Esophagus squamous epithelium (tissue), 5 donors: ENCODE results near the gene IYD. TPM values are rescaled to one million over a fixed set of nuclear protein-coding genes. Genes with fewer than 3 reads are reported as not detected.

Experiments
- DNase-seq: peaks from one replicate; lab custom pipeline; 2025; lab: John Stamatoyannopoulos, UW
- H3K27ac ChIP-seq, 4 donors: fragments of 200-600 bp; sonication (generic); one replicate each; pipeline ENCODE4 v1.5.1; 2016 to 2019; ENCODE audit warnings: mild to moderate bottlenecking in 1 of 4
- H3K27me3 ChIP-seq, 4 donors: fragments of 200-600 bp; sonication (generic); 1 replicate in 3 of 4; 2 replicates in 1 of 4; pipeline versions ENCODE4 v1.5.1 to v1.6.0; 2017 to 2021; ENCODE audit warnings: antibody characterized with exemption in 1 of 4
- H3K36me3 ChIP-seq, 3 donors: fragments of 200-600 bp; sonication (generic); one replicate each; pipeline ENCODE4 v1.5.1; 2016 to 2019
- H3K4me1 ChIP-seq, 3 donors: fragments of 200-600 bp; sonication (generic); one replicate each; pipeline ENCODE4 v1.5.1; 2017 to 2019
- H3K4me3 ChIP-seq, 4 donors: fragments of 200-600 bp; sonication (generic); 1 replicate in 3 of 4; 2 replicates in 1 of 4; pipeline ENCODE4 v1.5.1; 2016 to 2019; ENCODE audit warnings: mild to moderate bottlenecking in 2 of 4, moderate library complexity in 1 of 4
- H3K9me3 ChIP-seq, 3 donors: fragments of 200-600 bp; sonication (generic); one replicate each; pipeline ENCODE4 v1.5.1; 2016 to 2019
- POLR2A ChIP-seq, 4 donors: fragments of 450-650 bp; IDR thresholded peaks; one replicate each; pipeline ENCODE4 v1.6.1; 2017; ENCODE audit warnings: antibody characterized with exemption in 4 of 4, mild to moderate bottlenecking in 4 of 4, moderate library complexity in 3 of 4
- WGBS, 2 donors: methylation state at CpG; one replicate each; pipeline ENCODE4 v1.1.5; 2018; 5-methylcytosine and 5-hydroxymethylcytosine counted together
- intact Hi-C: fragments of 100-400 bp; cut with DNase I; formaldehyde crosslinking; loops from one replicate; pipeline ENCODE4 v1.15.0; 2022
- total RNA-seq, 4 donors: library from RNA; depleted of rRNA; stranded (reverse); fragments of >200 nt; gene quantifications; one replicate each; pipeline ENCODE4 v1.1.0, GENCODE V29; 2016
- TF ChIP-seq, protein P1 (sequence below), 6 experiments: fragments of 450-650 bp in 4 of 6; fragments of 200-600 bp in 2 of 6; sonication (generic) in 2 of 6; IDR thresholded peaks; one replicate each; pipeline ENCODE4 v1.5.1; 2016 to 2019; ENCODE audit warnings: antibody characterized with exemption in 6 of 6, mild to moderate bottlenecking in 4 of 6, moderate library complexity in 4 of 6
- donor health status: DM: yes; HTN: yes; CAD: no.

IYD gene
- total RNA-seq, 4 donors from 2014 or later: not detected

DNA sequence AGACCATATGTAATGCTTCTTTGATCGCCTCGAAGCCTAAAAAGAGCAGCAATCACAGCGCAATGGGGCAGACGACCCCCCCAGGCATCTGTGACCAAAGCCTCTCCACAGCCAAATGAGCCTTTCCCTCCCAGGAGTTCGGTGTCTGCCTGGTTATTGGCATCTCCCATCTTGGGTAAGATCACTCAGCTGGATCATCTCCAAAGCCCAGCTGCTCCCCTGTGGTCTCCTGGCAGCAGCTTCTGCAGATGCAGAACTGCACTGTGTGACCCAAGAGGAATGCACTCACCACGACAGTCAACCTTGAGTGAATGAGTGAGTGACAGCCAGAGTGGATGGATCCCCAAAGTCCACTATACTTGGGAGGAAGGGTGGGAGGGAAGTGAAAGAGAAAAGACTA is 44.8 kb upstream of the IYD start:
- Histone ChIP-seq H3K27ac (no peak overlapping the region), H3K36me3 (no peaks in the 10 kb centered on the region), H3K27me3 (peaks cover 0 to 22% (median 0%) of the 10 kb centered on the region in 4 donors), H3K9me3 (no peaks in the 10 kb centered on the region), H3K4me3 (no peak overlapping the region), H3K4me1 (peaks cover 0 to 9% (median 0%) of the 10 kb centered on the region in 3 donors)
- no peak for DNase-seq
- no peak for TF ChIP-seq POLR2A (IDR thresholded peaks at IDR 0.05)
- TF ChIP-seq, protein P1, sequence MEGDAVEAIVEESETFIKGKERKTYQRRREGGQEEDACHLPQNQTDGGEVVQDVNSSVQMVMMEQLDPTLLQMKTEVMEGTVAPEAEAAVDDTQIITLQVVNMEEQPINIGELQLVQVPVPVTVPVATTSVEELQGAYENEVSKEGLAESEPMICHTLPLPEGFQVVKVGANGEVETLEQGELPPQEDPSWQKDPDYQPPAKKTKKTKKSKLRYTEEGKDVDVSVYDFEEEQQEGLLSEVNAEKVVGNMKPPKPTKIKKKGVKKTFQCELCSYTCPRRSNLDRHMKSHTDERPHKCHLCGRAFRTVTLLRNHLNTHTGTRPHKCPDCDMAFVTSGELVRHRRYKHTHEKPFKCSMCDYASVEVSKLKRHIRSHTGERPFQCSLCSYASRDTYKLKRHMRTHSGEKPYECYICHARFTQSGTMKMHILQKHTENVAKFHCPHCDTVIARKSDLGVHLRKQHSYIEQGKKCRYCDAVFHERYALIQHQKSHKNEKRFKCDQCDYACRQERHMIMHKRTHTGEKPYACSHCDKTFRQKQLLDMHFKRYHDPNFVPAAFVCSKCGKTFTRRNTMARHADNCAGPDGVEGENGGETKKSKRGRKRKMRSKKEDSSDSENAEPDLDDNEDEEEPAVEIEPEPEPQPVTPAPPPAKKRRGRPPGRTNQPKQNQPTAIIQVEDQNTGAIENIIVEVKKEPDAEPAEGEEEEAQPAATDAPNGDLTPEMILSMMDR (IDR thresholded peaks at IDR 0.05): no peak
- intact Hi-C loops: no loop called here
- 84 to 85% methylated on average over 6 of the region's 6 CpGs for WGBS, 2 donors

DNA sequence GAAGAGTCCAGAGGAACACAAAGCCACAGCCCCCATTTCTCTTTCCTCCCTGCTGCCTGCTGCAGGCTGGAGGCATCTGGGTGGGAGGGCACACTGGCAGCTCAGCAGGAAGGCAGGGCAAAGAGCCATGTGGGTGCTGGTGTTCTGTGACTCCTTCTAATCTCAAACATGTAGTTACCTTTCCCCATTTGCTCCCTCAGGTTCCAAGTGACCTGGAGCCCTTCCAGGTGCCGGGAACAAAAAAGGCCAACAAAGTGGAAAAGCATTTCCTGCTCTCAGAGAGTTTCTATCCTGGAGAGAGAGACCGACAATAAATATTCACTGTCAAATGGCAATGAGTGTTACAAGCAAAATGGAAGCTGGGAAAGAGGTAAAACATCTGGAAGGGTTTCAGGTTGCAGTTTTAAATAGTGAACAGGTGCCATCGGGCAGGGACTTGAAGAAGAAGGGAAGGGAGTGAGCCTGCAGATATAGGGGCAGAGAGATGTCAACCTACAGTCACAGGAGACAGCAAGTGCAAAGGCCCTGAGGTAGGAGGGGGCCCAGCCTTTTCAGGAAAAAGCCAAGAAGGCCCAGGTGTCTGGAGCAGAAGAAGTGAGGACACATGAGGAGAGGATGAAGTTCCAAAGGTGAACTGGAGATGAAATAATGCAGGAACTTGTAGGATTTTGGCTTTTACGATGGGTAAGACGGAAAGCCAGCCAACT is 43.6 kb upstream of the IYD start:
- intact Hi-C loops: no loop called here
- Histone ChIP-seq H3K4me3 (no peak overlapping the region), H3K27me3 (peaks cover 0 to 16% (median 0%) of the 10 kb centered on the region in 4 donors), H3K4me1 (peaks cover 0 to 9% (median 0%) of the 10 kb centered on the region in 3 donors), H3K36me3 (no peaks in the 10 kb centered on the region), H3K9me3 (no peaks in the 10 kb centered on the region), H3K27ac (no peak overlapping the region)
- DNase-seq: no peak
- TF ChIP-seq, protein P1 (IDR thresholded peaks at IDR 0.05): no peak
- no peak for TF ChIP-seq POLR2A (IDR thresholded peaks at IDR 0.05)
- 59 to 65% methylated on average over 5 of the region's 5 CpGs for WGBS, 2 donors

DNA sequence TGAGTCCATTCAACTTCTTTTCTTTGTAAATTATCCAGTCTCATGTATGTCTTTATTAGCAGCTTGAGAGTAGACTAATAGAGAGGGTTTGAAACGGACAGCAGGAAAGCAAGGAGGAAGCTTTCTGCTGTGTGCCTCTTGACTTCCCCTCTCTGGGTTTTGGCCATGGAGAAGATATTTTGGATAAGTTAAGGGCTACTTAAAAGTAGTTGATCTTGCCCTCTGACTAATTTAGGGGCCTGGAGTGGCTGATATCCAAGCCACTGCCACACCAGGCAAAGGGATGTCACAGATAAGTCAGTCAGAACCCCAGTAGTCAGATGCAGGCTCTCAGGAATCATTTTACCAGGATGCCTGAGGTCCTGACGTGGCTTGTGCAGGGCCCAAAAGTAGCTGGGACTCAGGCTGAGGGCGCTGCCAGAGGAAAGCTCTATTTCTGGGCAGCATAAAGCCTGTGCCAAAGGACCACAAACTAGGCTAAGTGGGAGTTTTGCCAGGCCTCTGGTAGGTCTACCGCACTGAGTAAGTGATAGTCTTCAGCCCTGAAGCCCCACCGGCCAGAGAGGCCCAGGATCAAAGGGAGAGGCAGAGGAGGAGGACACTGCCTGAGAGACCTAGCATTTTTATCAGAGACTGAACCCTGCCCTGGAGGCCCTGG is 41.6 kb upstream of the IYD start:
- no peak for DNase-seq
- Histone ChIP-seq H3K36me3 (no peaks in the 10 kb centered on the region), H3K9me3 (no peaks in the 10 kb centered on the region), H3K4me1 (peaks cover 0 to 9% (median 0%) of the 10 kb centered on the region in 3 donors), H3K4me3 (no peak overlapping the region), H3K27me3 (peaks cover 0 to 8% (median 0%) of the 10 kb centered on the region in 4 donors), H3K27ac (no peak overlapping the region)
- TF ChIP-seq, protein P1 (IDR thresholded peaks at IDR 0.05): no peak
- no peak for TF ChIP-seq POLR2A (IDR thresholded peaks at IDR 0.05)
- 73 to 85% methylated on average over 4 to 5 of the region's 5 CpGs for WGBS, 2 donors
- intact Hi-C loops: no loop called here

DNA sequence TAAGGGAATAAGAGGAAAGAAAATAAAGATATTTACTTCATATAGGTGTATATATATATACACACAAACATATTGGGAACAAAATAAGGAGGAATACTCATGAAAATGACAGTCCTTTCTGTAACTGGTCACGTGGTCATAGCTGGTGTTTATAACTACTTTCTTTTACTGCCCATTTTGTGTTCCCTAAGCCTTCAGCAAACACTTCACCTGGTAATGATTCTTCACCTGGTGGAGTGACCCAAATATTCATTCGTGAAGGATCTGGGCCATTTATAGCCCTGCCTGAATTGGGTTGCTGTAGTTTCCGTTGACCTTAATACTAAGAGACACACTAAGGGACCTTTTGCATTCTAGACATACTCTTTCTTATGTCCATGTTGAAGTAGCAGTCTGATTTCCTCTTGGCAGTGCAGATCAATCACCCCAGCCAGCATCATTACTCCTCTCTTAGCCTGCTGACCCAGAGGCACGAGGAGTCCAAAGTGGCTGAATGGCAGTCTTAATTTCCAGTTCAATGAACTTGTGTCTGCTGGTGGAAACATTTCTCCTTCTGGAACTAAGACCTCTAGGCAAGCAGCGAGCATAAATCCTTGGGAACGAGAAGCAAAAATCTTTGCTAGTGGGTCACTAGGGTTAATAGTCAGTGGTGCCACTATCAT is 39.9 kb upstream of the IYD start:
- TF ChIP-seq POLR2A (IDR thresholded peaks at IDR 0.05): no peak
- TF ChIP-seq, protein P1 (IDR thresholded peaks at IDR 0.05): no peak
- no peaks in the 10 kb centered on the region for H3K36me3 ChIP-seq
- 83 to 86% methylated on average over 6 of the region's 6 CpGs for WGBS, 2 donors
- no peak overlapping the region for H3K4me3 ChIP-seq
- intact Hi-C loops: no loop called here
- no peak for DNase-seq
- peaks cover 0 to 9% (median 0%) of the 10 kb centered on the region in 3 donors for H3K4me1 ChIP-seq
- no peaks in the 10 kb centered on the region for H3K9me3 ChIP-seq
- no peak overlapping the region for H3K27ac ChIP-seq
- H3K27me3 ChIP-seq: no peaks in the 10 kb centered on the region

DNA sequence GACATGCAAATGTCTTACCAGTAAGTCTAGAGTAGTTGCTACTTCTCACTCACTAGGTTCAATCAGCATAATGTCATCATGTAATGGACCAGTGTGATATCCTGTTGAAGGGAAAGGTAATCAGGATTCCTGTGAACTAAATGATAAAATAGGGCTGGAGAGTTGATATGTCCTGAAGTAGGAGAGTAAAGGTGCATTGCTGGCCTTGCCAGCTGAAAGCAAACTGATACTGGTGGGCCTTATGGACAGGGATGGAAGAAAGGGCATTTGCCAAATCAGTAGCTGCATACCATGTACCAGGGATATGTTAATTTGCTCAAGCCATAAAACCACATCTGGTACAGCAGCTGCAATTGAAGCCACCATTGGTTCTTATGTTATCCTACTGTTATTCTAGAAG is 37.5 kb upstream of the IYD start:
- Histone ChIP-seq H3K4me3 (no peak overlapping the region), H3K9me3 (no peaks in the 10 kb centered on the region), H3K4me1 (peaks cover 0 to 13% (median 4%) of the 10 kb centered on the region in 3 donors), H3K36me3 (no peaks in the 10 kb centered on the region), H3K27me3 (no peaks in the 10 kb centered on the region), H3K27ac (no peak overlapping the region)
- DNase-seq: no peak
- no peak for TF ChIP-seq POLR2A (IDR thresholded peaks at IDR 0.05)
- TF ChIP-seq, protein P1 (IDR thresholded peaks at IDR 0.05): no peak
- intact Hi-C loops: loop anchor here (5.0 kb wide), 1 partner anchor 249 kb away; no protein-coding TSS in a partner anchor
